Testis (tissue), 3 donors: ENCODE results near the gene RNF182. TPM values are rescaled to one million over a fixed set of nuclear protein-coding genes. Genes with fewer than 3 reads are reported as not detected.
"Not testable (repeated sequence)": the region's sequence is repeated elsewhere in the genome, so short reads cannot be mapped to it uniquely, and the experiment has no call there.

Experiments
- DNase-seq: peaks from one replicate; pipeline ENCODE4 v3.0.0-alpha.2; 2019
- H3K27ac ChIP-seq, 2 donors: fragments of 200-600 bp; sonication (generic); one replicate each; pipeline ENCODE4 v1.5.1; 2019
- H3K27me3 ChIP-seq: fragments of 200-600 bp; sonication (generic); one replicate; pipeline ENCODE4 v1.5.1; 2019
- H3K36me3 ChIP-seq: fragments of 200-600 bp; sonication (generic); one replicate; pipeline ENCODE4 v1.5.1; 2017; ENCODE audit warnings: low read depth; ENCODE audit errors: missing control alignments
- H3K4me1 ChIP-seq: fragments of 200-600 bp; sonication (generic); one replicate; pipeline ENCODE4 v1.5.1; 2019
- H3K4me3 ChIP-seq, 2 donors: fragments of 200-600 bp; sonication (generic); one replicate each; pipeline ENCODE4 v1.5.1; 2017 to 2019
- H3K9me3 ChIP-seq: fragments of 200-600 bp; sonication (generic); one replicate; pipeline ENCODE4 v1.5.1; 2017
- CTCF ChIP-seq, 3 experiments: fragments of 450-650 bp in 2 of 3; fragments of 200-600 bp in 1 of 3; sonication (generic) in 1 of 3; IDR thresholded peaks; one replicate each; pipeline ENCODE4 v1.5.1; 2016 to 2019; ENCODE audit warnings: antibody characterized with exemption in 3 of 3, mild to moderate bottlenecking in 2 of 3, moderate library complexity in 1 of 3
- POLR2A ChIP-seq: fragments of 450-650 bp; IDR thresholded peaks from one replicate; pipeline ENCODE4 v1.6.1; 2017; ENCODE audit warnings: antibody characterized with exemption, mild to moderate bottlenecking, moderate library complexity
- WGBS, 2 donors: methylation state at CpG; one replicate each; pipeline ENCODE4 v1.1.5; 2018; 5-methylcytosine and 5-hydroxymethylcytosine counted together
- intact Hi-C: fragments of 100-400 bp; cut with DNase I; formaldehyde crosslinking; loops from one replicate; pipeline ENCODE4 v1.15.1; 2023; ENCODE audit warnings: low total_unique reads
- polyA plus RNA-seq: library from polyadenylated mRNA; stranded (reverse); fragments of 350-450 nt; fragmentation: Illumina TruSeq; extraction: RNeasy Lipid Tissue Mini Kit (QIAGEN cat#74804); gene quantifications from one replicate; pipeline ENCODE4 v1.2.3, GENCODE V29; 2014; ENCODE audit warnings: low read depth, low replicate concordance; ENCODE audit not compliant: insufficient read depth
- total RNA-seq, 2 donors: library from RNA; depleted of rRNA; stranded (reverse); fragments of >200 nt; gene quantifications; one replicate each; pipeline ENCODE4 v1.2.3, GENCODE V29; 2016

Gene RNF182
- total and polyA plus RNA-seq, 3 donors from 2014 or later, result 5.8 to 7.2 (median 6.8) TPM

GRCh38 chr6:13952101-13952500 is 27.3 kb downstream of the RNF182 start:
- intact Hi-C loops, result no loop called here
- Histone ChIP-seq H3K4me1 (no peaks in the 10 kb centered on the region), H3K4me3 (no peak overlapping the region), H3K36me3 (no peaks in the 10 kb centered on the region), H3K9me3 (no peaks in the 10 kb centered on the region), H3K27ac (no peak overlapping the region), H3K27me3 (no peaks in the 10 kb centered on the region)
- WGBS, 2 donors, result 84 to 95% methylated on average over 7 of the region's 7 CpGs
- TF ChIP-seq CTCF (IDR thresholded peaks at IDR 0.05), result no peak
- TF ChIP-seq POLR2A, result no peak
- no peak for DNase-seq

GRCh38 chr6:13953061-13953705 is 28.4 kb downstream of the RNF182 start:
- intact Hi-C loops, result no loop called here
- Histone ChIP-seq H3K4me3 (no peak overlapping the region), H3K9me3 (no peaks in the 10 kb centered on the region), H3K27ac (no peak overlapping the region), H3K36me3 (no peaks in the 10 kb centered on the region), H3K4me1 (no peaks in the 10 kb centered on the region), H3K27me3 (no peaks in the 10 kb centered on the region)
- no peak for DNase-seq
- WGBS, 2 donors, result 88 to 98% methylated on average over 2 of the region's 2 CpGs
- no peak for TF ChIP-seq POLR2A
- no peak for TF ChIP-seq CTCF (IDR thresholded peaks at IDR 0.05)

GRCh38 chr6:13965582-13966127 is 40.9 kb downstream of the RNF182 start:
- DNase-seq, result no peak
- H3K36me3 ChIP-seq, result no peaks in the 10 kb centered on the region
- H3K4me3 ChIP-seq, result no peak overlapping the region
- H3K27ac ChIP-seq, result no peak overlapping the region
- H3K9me3 ChIP-seq, result no peaks in the 10 kb centered on the region
- no peak for TF ChIP-seq CTCF (IDR thresholded peaks at IDR 0.05)
- no peak for TF ChIP-seq POLR2A
- H3K27me3 ChIP-seq, result no peaks in the 10 kb centered on the region
- H3K4me1 ChIP-seq, result no peaks in the 10 kb centered on the region
- WGBS, 2 donors, result 74 to 75% methylated on average over 4 of the region's 4 CpGs
- intact Hi-C loops, result no loop called here

- H3K27ac ChIP-seq, result no peak overlapping the region
- no peaks in the 10 kb centered on the region for H3K27me3 ChIP-seq
- no peaks in the 10 kb centered on the region for H3K4me1 ChIP-seq
- intact Hi-C loops, result no loop called here
- no peaks in the 10 kb centered on the region for H3K36me3 ChIP-seq
- no peak for TF ChIP-seq CTCF (IDR thresholded peaks at IDR 0.05)
- no peak for TF ChIP-seq POLR2A
- H3K9me3 ChIP-seq, result no peaks in the 10 kb centered on the region
- 87 to 88% methylated on average over 3 of the region's 3 CpGs for whole genome bisulfite sequencing, 2 donors
- H3K4me3 ChIP-seq, result no peak overlapping the region
- no peak for DNase-seq
Measured at GRCh38 chr6:13971303-13971702, 46.6 kb downstream of the RNF182 start.

DNA sequence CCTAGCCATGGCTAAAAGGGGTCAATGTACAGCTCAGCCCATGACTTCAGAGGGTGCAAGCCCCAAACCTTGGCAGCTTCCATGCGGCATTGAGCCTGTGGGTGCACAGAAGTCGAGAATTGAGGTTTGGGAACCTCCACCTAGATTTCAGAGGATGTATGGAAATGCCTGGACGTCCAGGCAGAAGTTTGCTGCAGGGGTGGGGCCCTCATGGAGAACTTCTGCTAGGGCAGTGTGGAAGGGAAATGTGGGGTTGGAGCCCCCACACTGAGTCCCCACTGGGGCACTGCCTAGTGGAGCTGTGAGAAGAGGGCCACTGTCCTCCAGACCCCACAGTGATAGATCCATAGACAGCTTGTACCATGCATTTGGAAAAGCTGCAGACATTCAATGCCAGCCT is 47.9 kb downstream of the RNF182 start:
- DNase-seq, H3K4me1 ChIP-seq, H3K4me3 ChIP-seq, H3K36me3 ChIP-seq, intact Hi-C loops, H3K27ac ChIP-seq, H3K9me3 ChIP-seq, H3K27me3 ChIP-seq: not testable (repeated sequence)
- 78 to 84% methylated on average over 3 of the region's 3 CpGs for WGBS, 2 donors

- H3K4me3 ChIP-seq, H3K27me3 ChIP-seq, intact Hi-C loops, DNase-seq, H3K9me3 ChIP-seq, H3K36me3 ChIP-seq, H3K27ac ChIP-seq, H3K4me1 ChIP-seq: not testable (repeated sequence)
- 93 to 97% methylated on average over 3 of the region's 3 CpGs for WGBS, 2 donors
Measured at GRCh38 chr6:13973422-13973821, 48.7 kb downstream of the RNF182 start.
